Fibroblast of upper back skin (primary cell): ENCODE results near the gene PRDM1.
"Not testable (repeated sequence)": the region's sequence is repeated elsewhere in the genome, so short reads cannot be mapped to it uniquely, and the experiment has no call there.

ENCODE experiments used
- DNase-seq: peaks from one replicate; pipeline ENCODE4 v3.0.0-alpha.2; 2013

The PRDM1 gene

DNA sequence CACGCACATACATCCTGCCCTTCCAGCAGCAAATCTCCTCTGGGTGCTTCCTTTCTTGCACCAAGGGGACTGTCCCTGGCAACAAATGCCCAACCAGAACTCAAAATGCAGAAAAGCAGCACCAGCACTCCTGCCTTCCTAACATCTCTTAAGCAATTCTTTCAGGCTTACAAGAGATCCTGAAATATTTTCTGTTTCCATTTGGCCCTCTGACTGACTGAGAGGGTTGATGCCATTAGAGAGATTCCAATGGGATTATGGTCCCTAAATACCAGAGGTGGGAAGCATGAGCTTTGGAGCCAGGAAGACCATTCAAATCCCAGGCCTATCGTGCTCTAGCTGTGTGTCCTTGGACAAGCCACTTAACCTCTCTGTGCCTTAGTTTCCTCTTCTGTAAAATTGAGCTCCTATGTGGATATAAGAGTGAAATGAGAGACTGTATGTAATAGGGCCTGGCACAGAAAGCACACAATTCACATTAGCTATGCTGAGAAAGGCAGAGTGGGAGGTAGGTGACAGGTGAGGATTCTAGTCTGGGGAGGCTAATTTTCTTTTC is 56.8 kb downstream of the PRDM1 start:
- peak; percentile 27 for DNase-seq

DNA sequence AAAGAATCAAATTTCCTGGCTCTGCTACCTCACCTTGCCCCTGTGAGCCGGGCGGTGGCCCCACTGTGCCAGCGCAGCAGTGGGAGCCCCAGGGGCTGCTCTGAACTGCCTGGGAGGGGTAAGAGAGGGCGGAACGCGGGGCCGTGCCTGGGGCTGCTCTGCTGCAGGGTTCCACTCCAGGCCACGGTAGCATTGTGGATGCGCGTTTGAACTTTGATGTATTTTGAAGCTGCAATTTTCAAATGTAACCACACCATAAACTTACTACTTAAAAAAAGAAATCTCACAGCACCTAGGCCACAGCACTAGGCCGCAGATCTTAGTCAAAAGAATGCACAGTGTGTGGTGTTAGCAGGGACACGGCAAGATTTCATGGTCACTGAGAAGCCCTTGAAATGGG is 57.5 kb downstream of the PRDM1 start:
- no peak for DNase-seq

- no peak for DNase-seq
Measured at GRCh38 chr6:106145144-106145543, 59.0 kb downstream of the PRDM1 start.

GRCh38 chr6:106145741-106146227 is 59.6 kb downstream of the PRDM1 start:
- peak; percentile 18 for DNase-seq

- peak; percentile 12 for DNase-seq
Measured at GRCh38 chr6:106146852-106147351, 60.8 kb downstream of the PRDM1 start.

GRCh38 chr6:106147476-106147875 is 61.3 kb downstream of the PRDM1 start:
- DNase-seq, result no peak

GRCh38 chr6:106149472-106150069 is 63.4 kb downstream of the PRDM1 start:
- DNase-seq, result no peak

DNA sequence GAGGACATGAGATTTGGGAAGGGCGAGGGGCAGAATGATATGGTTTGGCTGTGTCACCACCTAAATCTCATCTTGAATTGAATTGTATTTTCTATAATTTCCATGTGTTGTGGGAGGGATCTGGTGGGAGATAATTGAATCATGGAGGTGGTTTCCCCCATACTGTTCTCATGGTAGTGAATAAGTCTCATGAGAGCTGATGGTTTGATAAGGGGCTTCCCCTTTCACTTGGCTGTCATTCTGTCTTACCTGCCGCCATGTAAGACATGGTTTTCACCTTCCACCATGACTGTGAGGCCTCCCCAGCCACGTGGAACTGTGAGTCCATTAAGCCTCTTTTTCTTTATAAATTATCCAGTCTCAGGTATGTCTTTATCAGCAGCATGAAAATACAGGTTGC is 66.3 kb downstream of the PRDM1 start:
- not testable (repeated sequence) for DNase-seq

- peak; percentile 37 for DNase-seq
Measured at GRCh38 chr6:106152952-106153351, 66.8 kb downstream of the PRDM1 start.

DNA sequence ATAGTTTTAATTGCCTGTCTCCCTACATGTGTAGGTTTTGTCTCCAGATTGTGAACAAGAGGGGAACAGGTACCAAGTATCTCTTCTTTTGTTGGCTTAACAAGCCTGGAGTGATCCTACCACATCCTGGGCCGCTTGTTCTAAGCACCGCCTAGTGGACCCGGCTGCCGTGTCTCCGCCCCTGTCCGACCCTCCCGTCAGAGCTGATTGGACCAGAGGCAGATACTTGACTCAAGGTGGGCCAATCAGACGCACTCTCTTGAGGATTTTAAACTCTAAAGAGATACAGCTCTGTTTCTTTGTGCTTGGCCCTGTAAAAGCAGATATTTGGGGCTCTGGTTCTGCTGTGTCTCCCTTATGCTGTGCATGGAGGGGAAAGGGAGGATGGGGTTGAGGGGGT is 68.2 kb downstream of the PRDM1 start:
- no peak for DNase-seq

DNA sequence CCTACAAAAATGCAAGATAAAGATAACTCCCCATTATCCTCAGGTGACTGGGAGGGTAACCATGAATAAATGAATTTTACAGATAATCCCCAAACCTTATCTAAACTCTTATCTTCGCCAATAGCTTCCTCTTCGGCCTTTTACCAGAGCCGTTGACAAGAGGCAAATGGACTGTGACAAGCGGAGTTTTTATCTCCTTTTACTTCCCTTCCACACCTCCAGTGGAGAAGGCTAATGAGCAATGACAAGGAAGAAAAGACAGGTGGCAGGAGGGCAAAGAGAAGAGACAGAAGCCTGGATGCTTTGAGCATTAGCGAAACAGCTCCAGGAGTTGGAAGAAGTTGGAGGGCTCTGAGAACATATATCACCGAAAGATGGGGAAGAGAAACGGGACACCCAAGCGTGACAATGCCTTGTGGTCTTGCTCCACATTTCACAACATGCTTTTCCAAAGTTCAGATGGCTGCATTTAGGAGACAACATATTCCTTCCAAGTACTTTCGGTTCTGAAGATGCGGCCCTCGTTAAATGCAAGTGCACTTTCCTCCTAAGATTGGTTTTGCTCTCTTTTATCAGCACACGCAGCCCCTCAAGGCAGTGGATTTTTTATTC is 69.2 kb downstream of the PRDM1 start:
- peak; percentile 44 for DNase-seq

DNA sequence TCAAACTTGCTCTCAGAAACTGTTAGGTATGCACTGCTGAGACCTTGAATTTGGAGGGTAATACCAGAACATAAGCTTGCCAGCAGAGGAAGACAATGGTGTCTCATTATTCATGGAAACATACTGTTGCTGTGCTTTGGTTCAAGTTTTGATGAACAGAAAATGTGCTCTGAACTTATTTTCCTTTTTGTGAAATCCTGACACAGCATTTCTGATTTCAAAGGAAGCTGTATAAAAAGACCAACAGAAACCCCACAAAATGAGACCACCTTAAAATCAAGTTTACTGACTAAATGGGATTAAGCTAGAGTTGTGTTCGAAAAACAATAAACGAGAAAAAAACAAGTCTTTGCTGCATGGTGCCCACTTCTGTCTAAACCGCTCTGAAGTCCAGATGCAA is 70.3 kb downstream of the PRDM1 start:
- no peak for DNase-seq

- DNase-seq, result no peak
Measured at GRCh38 chr6:106156863-106157262, 70.7 kb downstream of the PRDM1 start.

DNA sequence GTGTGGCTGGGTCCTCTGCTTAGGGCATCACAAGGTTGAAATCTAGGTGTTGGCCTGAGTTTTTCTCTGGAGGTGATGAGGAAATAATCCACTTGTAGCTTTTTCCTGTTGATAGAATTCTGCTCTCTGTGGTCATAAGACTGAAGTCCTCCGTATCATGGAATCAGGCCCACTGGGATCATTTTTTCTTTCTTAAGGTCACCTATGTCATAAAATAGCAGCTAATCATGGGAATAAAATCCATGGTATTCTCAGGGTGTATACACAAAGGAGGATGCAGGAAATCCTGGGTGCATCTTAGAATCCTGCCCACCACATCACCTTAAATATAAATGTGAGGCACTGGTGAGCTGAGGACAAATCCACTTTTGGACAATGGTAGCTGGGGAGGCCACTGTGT is 72.7 kb downstream of the PRDM1 start:
- DNase-seq, result peak; percentile 51
